Adrenal gland (tissue), 5 donors: ENCODE measurements around the gene OR10A5.

Experiments
- POLR2A ChIP-seq, 2 donors: fragments of 450-650 bp; IDR thresholded peaks; one replicate each; pipeline ENCODE4 v1.6.1; 2017; ENCODE audit warnings: antibody characterized with exemption in 2 of 2, mild to moderate bottlenecking in 2 of 2, moderate library complexity in 1 of 2
- TF ChIP-seq, protein P1 (sequence below), 6 experiments: fragments of 450-650 bp in 4 of 6; fragments of 200-600 bp in 2 of 6; sonication (generic) in 1 of 6; IDR thresholded peaks; 1 replicate in 5 of 6; 2 replicates in 1 of 6; pipeline versions ENCODE4 v1.5.1 to v1.8.0; 2016 to 2021; ENCODE audit warnings: antibody characterized with exemption in 6 of 6, mild to moderate bottlenecking in 2 of 6, moderate library complexity in 1 of 6
- donor health status: DM: no; HTN: no; CAD: no.

DNA sequence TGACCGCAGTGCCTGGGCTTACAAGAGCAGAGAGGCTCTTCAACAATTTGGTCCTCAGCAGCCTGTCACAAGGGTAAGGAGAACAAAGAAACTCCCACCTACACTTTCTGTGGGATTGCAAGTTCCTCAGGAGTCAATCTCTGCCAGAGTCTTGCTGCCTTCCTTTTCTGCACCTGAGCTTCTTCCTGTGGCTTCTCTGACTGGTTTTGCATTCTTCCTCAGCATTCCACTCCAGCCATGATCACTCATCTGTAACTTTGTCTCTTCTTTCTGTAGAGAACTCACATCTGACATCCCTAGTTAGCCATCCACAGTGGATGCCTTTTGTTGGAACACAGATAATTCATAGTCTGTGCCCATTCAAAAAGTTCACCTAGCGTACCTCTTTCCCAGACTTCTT is 31.8 kb upstream of the OR10A5 start:
- TF ChIP-seq, protein P1, sequence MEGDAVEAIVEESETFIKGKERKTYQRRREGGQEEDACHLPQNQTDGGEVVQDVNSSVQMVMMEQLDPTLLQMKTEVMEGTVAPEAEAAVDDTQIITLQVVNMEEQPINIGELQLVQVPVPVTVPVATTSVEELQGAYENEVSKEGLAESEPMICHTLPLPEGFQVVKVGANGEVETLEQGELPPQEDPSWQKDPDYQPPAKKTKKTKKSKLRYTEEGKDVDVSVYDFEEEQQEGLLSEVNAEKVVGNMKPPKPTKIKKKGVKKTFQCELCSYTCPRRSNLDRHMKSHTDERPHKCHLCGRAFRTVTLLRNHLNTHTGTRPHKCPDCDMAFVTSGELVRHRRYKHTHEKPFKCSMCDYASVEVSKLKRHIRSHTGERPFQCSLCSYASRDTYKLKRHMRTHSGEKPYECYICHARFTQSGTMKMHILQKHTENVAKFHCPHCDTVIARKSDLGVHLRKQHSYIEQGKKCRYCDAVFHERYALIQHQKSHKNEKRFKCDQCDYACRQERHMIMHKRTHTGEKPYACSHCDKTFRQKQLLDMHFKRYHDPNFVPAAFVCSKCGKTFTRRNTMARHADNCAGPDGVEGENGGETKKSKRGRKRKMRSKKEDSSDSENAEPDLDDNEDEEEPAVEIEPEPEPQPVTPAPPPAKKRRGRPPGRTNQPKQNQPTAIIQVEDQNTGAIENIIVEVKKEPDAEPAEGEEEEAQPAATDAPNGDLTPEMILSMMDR (IDR thresholded peaks at IDR 0.05) = no peak
- no peak for TF ChIP-seq POLR2A (IDR thresholded peaks at IDR 0.05)
